ENCODE measurements around the gene CBARP. TPM values are rescaled to one million over a fixed set of nuclear protein-coding genes. Genes with fewer than 3 reads are reported as not detected.

CBARP gene
- total and polyA plus RNA-seq, 9 of the 15 experiments (the other 6 are each of a cell fraction or from before 2014, with no cell fraction given) = 0.03 to 8.9 (median 1.2) TPM; not detected in 1

DNA sequence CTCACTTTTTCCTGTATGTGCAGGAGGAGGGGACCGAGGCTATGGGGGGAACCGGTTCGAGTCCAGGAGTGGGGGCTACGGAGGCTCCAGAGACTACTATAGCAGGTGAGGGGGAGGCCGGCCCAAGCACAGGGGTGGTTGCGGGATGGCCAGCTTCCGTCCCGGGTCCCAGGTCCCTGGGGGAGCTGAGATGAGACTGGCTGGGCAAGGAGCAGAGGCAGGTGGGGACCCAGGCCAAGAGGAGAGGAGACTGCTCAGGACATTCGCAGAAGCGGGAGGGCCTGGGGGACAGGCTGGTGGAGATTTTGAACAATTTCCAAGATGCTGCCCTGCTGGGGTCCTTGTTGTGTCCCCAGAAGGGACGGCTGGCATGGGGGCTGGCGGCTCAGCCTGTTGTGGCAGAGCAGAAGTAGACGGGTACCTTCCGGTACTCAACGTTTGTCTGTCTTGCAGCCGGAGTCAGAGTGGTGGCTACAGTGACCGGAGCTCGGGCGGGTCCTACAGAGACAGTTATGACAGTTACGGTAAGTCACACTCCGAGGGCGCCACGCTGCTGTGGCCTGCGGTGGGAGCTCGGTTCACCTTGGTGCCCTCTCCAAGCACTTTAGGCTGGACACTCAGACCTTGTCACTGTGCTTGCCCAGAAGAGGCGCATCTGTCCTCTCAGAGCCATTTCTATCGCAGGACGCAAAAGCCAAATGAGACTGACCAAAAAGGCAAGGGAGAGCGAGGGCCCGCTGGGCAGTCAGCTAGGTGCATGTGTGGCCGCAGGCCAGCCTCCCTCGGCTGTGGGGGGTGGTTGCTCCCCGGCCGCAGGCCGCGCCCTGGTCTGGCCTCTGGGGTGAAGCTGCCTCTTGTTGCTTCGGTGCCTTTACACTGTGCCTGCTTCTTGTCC lies 34.0 kb upstream of the CBARP start (continued):
- no peak for TF ChIP-seq ZBTB12 (CRISPR knock-in tag; IDR thresholded peaks at IDR 0.05)
- TF ChIP-seq, protein P1, sequence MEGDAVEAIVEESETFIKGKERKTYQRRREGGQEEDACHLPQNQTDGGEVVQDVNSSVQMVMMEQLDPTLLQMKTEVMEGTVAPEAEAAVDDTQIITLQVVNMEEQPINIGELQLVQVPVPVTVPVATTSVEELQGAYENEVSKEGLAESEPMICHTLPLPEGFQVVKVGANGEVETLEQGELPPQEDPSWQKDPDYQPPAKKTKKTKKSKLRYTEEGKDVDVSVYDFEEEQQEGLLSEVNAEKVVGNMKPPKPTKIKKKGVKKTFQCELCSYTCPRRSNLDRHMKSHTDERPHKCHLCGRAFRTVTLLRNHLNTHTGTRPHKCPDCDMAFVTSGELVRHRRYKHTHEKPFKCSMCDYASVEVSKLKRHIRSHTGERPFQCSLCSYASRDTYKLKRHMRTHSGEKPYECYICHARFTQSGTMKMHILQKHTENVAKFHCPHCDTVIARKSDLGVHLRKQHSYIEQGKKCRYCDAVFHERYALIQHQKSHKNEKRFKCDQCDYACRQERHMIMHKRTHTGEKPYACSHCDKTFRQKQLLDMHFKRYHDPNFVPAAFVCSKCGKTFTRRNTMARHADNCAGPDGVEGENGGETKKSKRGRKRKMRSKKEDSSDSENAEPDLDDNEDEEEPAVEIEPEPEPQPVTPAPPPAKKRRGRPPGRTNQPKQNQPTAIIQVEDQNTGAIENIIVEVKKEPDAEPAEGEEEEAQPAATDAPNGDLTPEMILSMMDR (IDR thresholded peaks at IDR 0.05 in 2 of 3, conservative IDR thresholded peaks at IDR 0.05 in 1 of 3; ENCODE audit: insufficient read depth in 2 of 3, low read depth in 1 of 3, low read length in 3 of 3) = no peak
- no peak for TF ChIP-seq ZNF146 (CRISPR knock-in tag; IDR thresholded peaks at IDR 0.05; ENCODE audit: unreplicated experiment)
- TF ChIP-seq RUNX1 (IDR thresholded peaks at IDR 0.05; ENCODE audit: low read depth) = no peak
- TF ChIP-seq, protein P2, sequence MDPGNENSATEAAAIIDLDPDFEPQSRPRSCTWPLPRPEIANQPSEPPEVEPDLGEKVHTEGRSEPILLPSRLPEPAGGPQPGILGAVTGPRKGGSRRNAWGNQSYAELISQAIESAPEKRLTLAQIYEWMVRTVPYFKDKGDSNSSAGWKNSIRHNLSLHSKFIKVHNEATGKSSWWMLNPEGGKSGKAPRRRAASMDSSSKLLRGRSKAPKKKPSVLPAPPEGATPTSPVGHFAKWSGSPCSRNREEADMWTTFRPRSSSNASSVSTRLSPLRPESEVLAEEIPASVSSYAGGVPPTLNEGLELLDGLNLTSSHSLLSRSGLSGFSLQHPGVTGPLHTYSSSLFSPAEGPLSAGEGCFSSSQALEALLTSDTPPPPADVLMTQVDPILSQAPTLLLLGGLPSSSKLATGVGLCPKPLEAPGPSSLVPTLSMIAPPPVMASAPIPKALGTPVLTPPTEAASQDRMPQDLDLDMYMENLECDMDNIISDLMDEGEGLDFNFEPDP (CRISPR knock-in tag; IDR thresholded peaks at IDR 0.05) = no peak
- TF ChIP-seq, protein P3, sequence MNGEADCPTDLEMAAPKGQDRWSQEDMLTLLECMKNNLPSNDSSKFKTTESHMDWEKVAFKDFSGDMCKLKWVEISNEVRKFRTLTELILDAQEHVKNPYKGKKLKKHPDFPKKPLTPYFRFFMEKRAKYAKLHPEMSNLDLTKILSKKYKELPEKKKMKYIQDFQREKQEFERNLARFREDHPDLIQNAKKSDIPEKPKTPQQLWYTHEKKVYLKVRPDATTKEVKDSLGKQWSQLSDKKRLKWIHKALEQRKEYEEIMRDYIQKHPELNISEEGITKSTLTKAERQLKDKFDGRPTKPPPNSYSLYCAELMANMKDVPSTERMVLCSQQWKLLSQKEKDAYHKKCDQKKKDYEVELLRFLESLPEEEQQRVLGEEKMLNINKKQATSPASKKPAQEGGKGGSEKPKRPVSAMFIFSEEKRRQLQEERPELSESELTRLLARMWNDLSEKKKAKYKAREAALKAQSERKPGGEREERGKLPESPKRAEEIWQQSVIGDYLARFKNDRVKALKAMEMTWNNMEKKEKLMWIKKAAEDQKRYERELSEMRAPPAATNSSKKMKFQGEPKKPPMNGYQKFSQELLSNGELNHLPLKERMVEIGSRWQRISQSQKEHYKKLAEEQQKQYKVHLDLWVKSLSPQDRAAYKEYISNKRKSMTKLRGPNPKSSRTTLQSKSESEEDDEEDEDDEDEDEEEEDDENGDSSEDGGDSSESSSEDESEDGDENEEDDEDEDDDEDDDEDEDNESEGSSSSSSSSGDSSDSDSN (IDR thresholded peaks at IDR 0.05; ENCODE audit: borderline replicate concordance in 1 of 2, low read depth in 2 of 2, low read length in 2 of 2) = peak; percentile 36 to 69; a peak in 2 of 4 replicates
- TF ChIP-seq ZNF785 (CRISPR knock-in tag; IDR thresholded peaks at IDR 0.05) = no peak
- TF ChIP-seq RBM25 (IDR thresholded peaks at IDR 0.05; ENCODE audit: low read depth, low read length, severe bottlenecking) = no peak
- TF ChIP-seq NR2C2 (CRISPR knock-in tag; IDR thresholded peaks at IDR 0.05) = no peak
- TF ChIP-seq NR2C2 (tag; IDR thresholded peaks at IDR 0.05) = peak; percentile 48; the same call in 1 of the 2 replicates
- TF ChIP-seq LARP7 (IDR thresholded peaks at IDR 0.05) = no peak
- no peak for TF ChIP-seq ZBTB8A (IDR thresholded peaks at IDR 0.05; ENCODE audit: partially characterized antibody)
- TF ChIP-seq PHF20 (IDR thresholded peaks at IDR 0.05; ENCODE audit: partially characterized antibody) = no peak

Measured in K562 (cell line).